Mucosa of stomach (tissue), 1 donor: ENCODE measurements around the gene WNT3A.
"Not testable (repeated sequence)": the region's sequence is repeated elsewhere in the genome, so short reads cannot be mapped to it uniquely, and the experiment has no call there.

ENCODE experiments used
- H3K27me3 ChIP-seq: one replicate; pipeline ENCODE4 v1.7.0; 2013; ENCODE audit warnings: mild to moderate bottlenecking, low read length; ENCODE audit not compliant: control insufficient read depth, insufficient read depth
- H3K36me3 ChIP-seq: one replicate; pipeline ENCODE4 v1.7.0; 2013; ENCODE audit warnings: low read length; ENCODE audit not compliant: control insufficient read depth, insufficient read depth
- H3K4me1 ChIP-seq: one replicate; pipeline ENCODE4 v1.7.0; 2013; ENCODE audit warnings: mild to moderate bottlenecking, low read length; ENCODE audit not compliant: control insufficient read depth, insufficient read depth
- H3K4me3 ChIP-seq: one replicate; pipeline ENCODE4 v1.7.0; 2013; ENCODE audit warnings: low read length
- H3K9ac ChIP-seq: one replicate; pipeline ENCODE4 v1.7.0; 2013; ENCODE audit warnings: mild to moderate bottlenecking, low read length, moderate library complexity
- H3K9me3 ChIP-seq: one replicate; pipeline ENCODE4 v1.7.0; 2013; ENCODE audit warnings: mild to moderate bottlenecking, low read length, moderate library complexity; ENCODE audit not compliant: control insufficient read depth
- donor health status: Pancreatic carcinoma.

WNT3A gene

GRCh38 chr1:227973724-227974288 is 33.0 kb upstream of the WNT3A start:
- not testable (repeated sequence) for H3K4me3 ChIP-seq, H3K9me3 ChIP-seq, H3K27me3 ChIP-seq, H3K4me1 ChIP-seq, H3K36me3 ChIP-seq, H3K9ac ChIP-seq

GRCh38 chr1:227975583-227976283 is 31.1 kb upstream of the WNT3A start:
- H3K4me3 ChIP-seq, H3K36me3 ChIP-seq, H3K9ac ChIP-seq, H3K27me3 ChIP-seq, H3K4me1 ChIP-seq, H3K9me3 ChIP-seq: not testable (repeated sequence)

- Histone ChIP-seq H3K9ac (no peak overlapping the region), H3K9me3 (no peaks in the 10 kb centered on the region), H3K36me3 (no peaks in the 10 kb centered on the region), H3K4me1 (no peaks in the 10 kb centered on the region), H3K27me3 (peaks cover 4% of the 10 kb centered on the region), H3K4me3 (no peak overlapping the region)
Measured at GRCh38 chr1:227987181-227987580, 19.6 kb upstream of the WNT3A start.

- Histone ChIP-seq H3K4me3 (no peak overlapping the region), H3K27me3 (no peaks in the 10 kb centered on the region), H3K36me3 (no peaks in the 10 kb centered on the region), H3K9ac (no peak overlapping the region), H3K4me1 (no peaks in the 10 kb centered on the region), H3K9me3 (no peaks in the 10 kb centered on the region)
Measured at GRCh38 chr1:227994632-227995300, 12.0 kb upstream of the WNT3A start.

- Histone ChIP-seq H3K27me3 (no peaks in the 10 kb centered on the region), H3K4me3 (no peak overlapping the region), H3K9me3 (no peaks in the 10 kb centered on the region), H3K36me3 (no peaks in the 10 kb centered on the region), H3K4me1 (no peaks in the 10 kb centered on the region), H3K9ac (no peak overlapping the region)
Measured at GRCh38 chr1:227996187-227996950, 10.4 kb upstream of the WNT3A start.

GRCh38 chr1:227998374-227999055 is 8.3 kb upstream of the WNT3A start:
- H3K9me3 ChIP-seq = no peaks in the 10 kb centered on the region
- no peak overlapping the region for H3K4me3 ChIP-seq
- H3K9ac ChIP-seq = no peak overlapping the region
- H3K27me3 ChIP-seq = peaks cover 10% of the 10 kb centered on the region
- no peaks in the 10 kb centered on the region for H3K4me1 ChIP-seq
- H3K36me3 ChIP-seq = no peaks in the 10 kb centered on the region

- H3K9me3 ChIP-seq = no peaks in the 10 kb centered on the region
Measured at GRCh38 chr1:227999056-227999930, 7.5 kb upstream of the WNT3A start.

GRCh38 chr1:228000416-228000815 is 6.4 kb upstream of the WNT3A start:
- H3K27me3 ChIP-seq = peaks cover 29% of the 10 kb centered on the region
- no peaks in the 10 kb centered on the region for H3K36me3 ChIP-seq
- no peak overlapping the region for H3K4me3 ChIP-seq
- H3K9me3 ChIP-seq = no peaks in the 10 kb centered on the region
- no peaks in the 10 kb centered on the region for H3K4me1 ChIP-seq
- H3K9ac ChIP-seq = no peak overlapping the region

More at GRCh38 chr1:227999056-227999930, 7.5 kb upstream of the WNT3A start:
- H3K27me3 ChIP-seq = peaks cover 18% of the 10 kb centered on the region
- no peak overlapping the region for H3K4me3 ChIP-seq
- H3K36me3 ChIP-seq = no peaks in the 10 kb centered on the region
- H3K9ac ChIP-seq = no peak overlapping the region
- H3K4me1 ChIP-seq = no peaks in the 10 kb centered on the region

- Histone ChIP-seq H3K4me3 (no peak overlapping the region), H3K9me3 (no peaks in the 10 kb centered on the region), H3K27me3 (peaks cover 35% of the 10 kb centered on the region), H3K4me1 (no peaks in the 10 kb centered on the region), H3K9ac (no peak overlapping the region), H3K36me3 (no peaks in the 10 kb centered on the region)
Measured at GRCh38 chr1:228000836-228001563, 5.8 kb upstream of the WNT3A start.

- peaks cover 40% of the 10 kb centered on the region for H3K27me3 ChIP-seq
Measured at GRCh38 chr1:228001738-228002535, 4.9 kb upstream of the WNT3A start.

More at GRCh38 chr1:228001738-228002535, 4.9 kb upstream of the WNT3A start:
- H3K4me1 ChIP-seq = no peaks in the 10 kb centered on the region
- H3K36me3 ChIP-seq = no peaks in the 10 kb centered on the region
- H3K9me3 ChIP-seq = no peaks in the 10 kb centered on the region
- H3K9ac ChIP-seq = no peak overlapping the region
- no peak overlapping the region for H3K4me3 ChIP-seq
